Left ventricle myocardium inferior (tissue), 1 donor: Measurements from ENCODE around the gene TBPL2. TPM values are rescaled to one million over a fixed set of nuclear protein-coding genes. Genes with fewer than 3 reads are reported as not detected.

ENCODE experiments used
- DNase-seq: peaks from one replicate; pipeline ENCODE4 v3.0.0-alpha.2; 2020
- H3K27ac ChIP-seq: fragments of 200-600 bp; replicated peaks from 2 replicates; pipeline ENCODE4 v1.8.0; 2021
- H3K27me3 ChIP-seq: fragments of 200-600 bp; 2 replicates; pipeline ENCODE4 v1.8.0; 2021; ENCODE audit warnings: low read depth
- H3K36me3 ChIP-seq: fragments of 200-600 bp; 2 replicates; pipeline ENCODE4 v1.8.0; 2021
- H3K4me1 ChIP-seq: fragments of 200-600 bp; 2 replicates; pipeline ENCODE4 v1.8.0; 2021
- H3K4me3 ChIP-seq: fragments of 200-600 bp; 2 replicates; pipeline ENCODE4 v1.8.0; 2021; ENCODE audit warnings: mild to moderate bottlenecking, moderate library complexity
- H3K9me3 ChIP-seq: fragments of 200-600 bp; replicated peaks from 2 replicates; pipeline ENCODE4 v1.8.0; 2021
- CTCF ChIP-seq: fragments of 200-600 bp; IDR thresholded peaks from 2 replicates; pipeline ENCODE4 v1.8.0; 2021; ENCODE audit warnings: antibody characterized with exemption, mild to moderate bottlenecking, borderline replicate concordance
- intact Hi-C: fragments of 100-400 bp; cut with micrococcal nuclease; formaldehyde crosslinking; loops from one replicate; pipeline ENCODE4 v1.11.0; 2022
- total RNA-seq: library from RNA; stranded (reverse); fragmentation: NEBNext Ultra II Directional; extraction: Animal tissue kit (Norgen Biotek cat#: 25700); gene quantifications from one replicate; pipeline ENCODE4 v1.2.1, GENCODE V29; 2021
- donor health status: DM: no; HTN: yes; CAD: no; lungs with severe emphysema.

Gene TBPL2
- total RNA-seq, 1 donor from 2014 or later = not detected

- DNase-seq = no peak
- Histone ChIP-seq H3K27ac (peak overlapping the region; percentile 41), H3K27me3 (no peaks in the 10 kb centered on the region), H3K9me3 (no peaks in the 10 kb centered on the region), H3K4me1 (peaks cover 28% of the 10 kb centered on the region), H3K36me3 (no peaks in the 10 kb centered on the region), H3K4me3 (peak overlapping the region; percentile 21)
- intact Hi-C loops = no loop called here
- TF ChIP-seq CTCF = no peak
These were observed 14.0 kb upstream of the TBPL2 start for GRCh38 chr14:55454264-55455002.

DNA sequence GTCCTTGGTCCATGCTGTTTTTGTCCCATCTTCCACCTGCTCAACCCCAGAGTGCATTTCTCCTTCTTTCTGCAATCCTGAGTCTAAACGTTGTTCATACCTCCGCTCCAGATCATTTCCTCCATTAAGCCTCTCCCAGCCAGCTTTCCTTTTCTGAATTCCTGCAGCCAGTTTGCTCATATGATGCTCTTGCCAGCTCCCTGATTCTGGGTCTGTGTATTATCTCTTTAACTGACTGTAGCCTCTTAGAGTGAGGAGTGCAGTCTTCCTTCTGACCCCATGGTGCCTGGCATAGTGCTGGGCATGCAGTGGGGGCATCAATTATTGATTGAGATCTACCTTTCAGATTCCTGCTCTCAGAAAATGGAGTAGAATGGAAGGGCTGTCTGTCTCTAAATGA lies 11.5 kb upstream of the TBPL2 start:
- no peak for TF ChIP-seq CTCF

DNA sequence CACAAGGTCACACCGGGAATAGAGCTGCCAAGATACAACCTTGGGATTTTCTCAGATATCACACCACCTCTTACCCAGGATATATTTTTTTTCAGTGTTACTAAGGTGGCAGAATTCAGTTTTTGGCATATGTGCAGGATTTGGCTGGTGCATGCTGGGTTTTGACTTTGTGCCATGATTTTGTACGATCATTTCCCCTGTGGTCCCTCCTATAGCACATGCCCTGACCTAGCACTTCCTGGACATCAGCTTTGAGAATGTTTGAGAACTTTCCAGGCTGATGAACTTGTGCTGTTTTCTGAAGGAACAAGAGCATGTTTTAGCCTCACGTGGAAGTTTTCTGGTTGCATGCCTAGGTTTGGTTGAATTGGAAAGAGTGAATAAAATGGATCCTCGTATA lies 11.0 kb upstream of the TBPL2 start:
- Histone ChIP-seq H3K4me3 (no peak overlapping the region), H3K9me3 (no peaks in the 10 kb centered on the region), H3K27ac (no peak overlapping the region), H3K36me3 (no peaks in the 10 kb centered on the region), H3K4me1 (peaks cover 44% of the 10 kb centered on the region), H3K27me3 (no peaks in the 10 kb centered on the region)
- intact Hi-C loops = no loop called here
- DNase-seq = no peak
- TF ChIP-seq CTCF = no peak

More for the DNA sequence above, 11.5 kb upstream of the TBPL2 start:
- no peak for DNase-seq
- intact Hi-C loops = no loop called here
- H3K4me3 ChIP-seq = no peak overlapping the region
- no peaks in the 10 kb centered on the region for H3K36me3 ChIP-seq
- H3K9me3 ChIP-seq = no peaks in the 10 kb centered on the region
- peaks cover 38% of the 10 kb centered on the region for H3K4me1 ChIP-seq
- no peaks in the 10 kb centered on the region for H3K27me3 ChIP-seq
- H3K27ac ChIP-seq = no peak overlapping the region

GRCh38 chr14:55450987-55451386 lies 10.6 kb upstream of the TBPL2 start:
- no peaks in the 10 kb centered on the region for H3K27me3 ChIP-seq
- H3K36me3 ChIP-seq = no peaks in the 10 kb centered on the region
- no peak overlapping the region for H3K4me3 ChIP-seq
- no peak overlapping the region for H3K27ac ChIP-seq
- intact Hi-C loops = no loop called here
- peaks cover 48% of the 10 kb centered on the region for H3K4me1 ChIP-seq
- no peaks in the 10 kb centered on the region for H3K9me3 ChIP-seq
- DNase-seq = no peak
- TF ChIP-seq CTCF = no peak

GRCh38 chr14:55450539-55450938 lies 10.1 kb upstream of the TBPL2 start:
- Histone ChIP-seq H3K9me3 (no peaks in the 10 kb centered on the region), H3K27me3 (no peaks in the 10 kb centered on the region), H3K27ac (no peak overlapping the region), H3K4me1 (peaks cover 50% of the 10 kb centered on the region), H3K4me3 (no peak overlapping the region), H3K36me3 (no peaks in the 10 kb centered on the region)
- intact Hi-C loops = no loop called here
- TF ChIP-seq CTCF = no peak
- no peak for DNase-seq
